GM23338 (cell line): Measurements from ENCODE around the gene HOXC4. TPM values are rescaled to one million over a fixed set of nuclear protein-coding genes. Genes with fewer than 3 reads are reported as not detected.
A peak's percentile ranks its signal among the peaks of the same experiment; 100 is the strongest.

Experiments
- ATAC-seq: fragments of 200-7000 bp; cut with Tn5 transposase; 3 replicates; pipeline ENCODE4 v1.9.1; 2020
- DNase-seq: peaks from one replicate; pipeline ENCODE4 v3.0.0-alpha.2; 2015; ENCODE audit warnings: low spot score
- H2AFZ ChIP-seq: fragments of 200-600 bp; sonication (generic); 2 replicates; pipeline ENCODE4 v1.8.0; 2016; ENCODE audit warnings: antibody characterized with exemption, mild to moderate bottlenecking, moderate library complexity
- H3F3A ChIP-seq: fragments of 200-600 bp; sonication (generic); replicated peaks from 2 replicates; pipeline ENCODE4 v1.8.0; 2017; ENCODE audit warnings: antibody characterized with exemption, mixed run types, low read depth
- H3K27ac ChIP-seq: fragments of 200-600 bp; sonication (generic); 2 replicates; pipeline ENCODE4 v1.6.1; 2016; ENCODE audit warnings: low read depth
- H3K27me3 ChIP-seq: fragments of 200-600 bp; sonication (generic); 2 replicates; pipeline ENCODE4 v1.8.0; 2016; ENCODE audit warnings: mild to moderate bottlenecking, mixed run types, moderate library complexity; ENCODE audit not compliant: insufficient read depth
- H3K36me3 ChIP-seq: fragments of 200-600 bp; sonication (generic); 2 replicates; pipeline ENCODE4 v1.8.0; 2016; ENCODE audit warnings: mild to moderate bottlenecking; ENCODE audit not compliant: insufficient read depth
- H3K4me1 ChIP-seq: fragments of 200-600 bp; sonication (generic); 2 replicates; pipeline ENCODE4 v1.8.0; 2016; ENCODE audit warnings: mild to moderate bottlenecking, moderate library complexity; ENCODE audit not compliant: insufficient read depth
- H3K4me2 ChIP-seq: fragments of 200-600 bp; sonication (generic); 2 replicates; pipeline ENCODE4 v1.7.1; 2017; ENCODE audit warnings: mixed run types
- H3K4me3 ChIP-seq: fragments of 200-600 bp; sonication (generic); 2 replicates; pipeline ENCODE4 v1.6.1; 2016; ENCODE audit warnings: mixed run types
- H3K79me2 ChIP-seq: fragments of 200-600 bp; sonication (generic); replicated peaks from 2 replicates; pipeline ENCODE4 v1.8.0; 2017; ENCODE audit warnings: mild to moderate bottlenecking; ENCODE audit not compliant: insufficient read depth
- H3K9me2 ChIP-seq: fragments of 200-600 bp; sonication (generic); 2 replicates; pipeline ENCODE4 v1.8.0; 2017; ENCODE audit not compliant: insufficient read depth
- H4K20me1 ChIP-seq: fragments of 200-600 bp; sonication (generic); replicated peaks from 2 replicates; pipeline ENCODE4 v1.8.0; 2017; ENCODE audit warnings: mild to moderate bottlenecking; ENCODE audit not compliant: insufficient read depth
- H3K27ac Mint-ChIP-seq: 2 replicates; pipeline ENCODE4 v1.8.0; 2020; ENCODE audit warnings: inconsistent platforms, mild to moderate bottlenecking, moderate library complexity, mixed read lengths
- H3K27me3 Mint-ChIP-seq: 3 replicates; pipeline ENCODE4 v1.8.0; 2022; ENCODE audit warnings: low read depth, mild to moderate bottlenecking, moderate library complexity, mixed read lengths, inconsistent platforms; ENCODE audit not compliant: insufficient read depth, poor library complexity
- H3K36me3 Mint-ChIP-seq: 3 replicates; pipeline ENCODE4 v1.8.0; 2021; ENCODE audit warnings: low read depth, mild to moderate bottlenecking, inconsistent platforms, moderate library complexity, mixed read lengths
- H3K4me1 Mint-ChIP-seq: 3 replicates; pipeline ENCODE4 v1.8.0; 2020; ENCODE audit warnings: mild to moderate bottlenecking, inconsistent platforms, mixed read lengths
- H3K4me3 Mint-ChIP-seq: 3 replicates; pipeline ENCODE4 v1.8.0; 2021; ENCODE audit warnings: moderate library complexity, mild to moderate bottlenecking, inconsistent platforms, mixed read lengths
- H3K9me3 Mint-ChIP-seq: 3 replicates; pipeline ENCODE4 v1.8.0; 2020; ENCODE audit warnings: moderate library complexity, mild to moderate bottlenecking, inconsistent platforms, mixed read lengths
- EZH2 ChIP-seq: fragments of 200-600 bp; sonication (generic); IDR thresholded peaks from one replicate; pipeline ENCODE4 v1.8.0; 2017; ENCODE audit warnings: antibody characterized with exemption, mild to moderate bottlenecking, low read depth; ENCODE audit not compliant: unreplicated experiment
- EZH2phosphoT487 ChIP-seq: fragments of 200-600 bp; sonication (generic); IDR thresholded peaks from one replicate; pipeline ENCODE4 v1.8.1; 2018; ENCODE audit warnings: antibody characterized with exemption; ENCODE audit not compliant: unreplicated experiment
- NANOG ChIP-seq: IDR thresholded peaks from 2 replicates; pipeline ENCODE4 v1.6.1; 2016; ENCODE audit warnings: antibody characterized with exemption, borderline replicate concordance
- polyA plus RNA-seq: library from polyadenylated mRNA; unstranded; fragments of >200 nt; fragmentation: Nextera tagmentation; extraction: Ambion mirVana; gene quantifications from 2 replicates; pipeline ENCODE4 v1.2.1, GENCODE V29; 2016
- total RNA-seq: library from RNA; depleted of rRNA; stranded (reverse); fragments of >200 nt; shearing (Covaris generic); gene quantifications from 2 replicates; pipeline ENCODE4 v1.2.3, GENCODE V29; 2014
- TF ChIP-seq, protein P1 (sequence below): fragments of 250-450 bp; sonication (Bioruptor Pico); IDR thresholded peaks from 2 replicates; pipeline ENCODE4 v1.5.0; 2020; ENCODE audit warnings: mild to moderate bottlenecking, moderate library complexity

HOXC4 gene
- total and polyA plus RNA-seq, 2 experiments from 2014 or later: not detected

- TF ChIP-seq, protein P1, sequence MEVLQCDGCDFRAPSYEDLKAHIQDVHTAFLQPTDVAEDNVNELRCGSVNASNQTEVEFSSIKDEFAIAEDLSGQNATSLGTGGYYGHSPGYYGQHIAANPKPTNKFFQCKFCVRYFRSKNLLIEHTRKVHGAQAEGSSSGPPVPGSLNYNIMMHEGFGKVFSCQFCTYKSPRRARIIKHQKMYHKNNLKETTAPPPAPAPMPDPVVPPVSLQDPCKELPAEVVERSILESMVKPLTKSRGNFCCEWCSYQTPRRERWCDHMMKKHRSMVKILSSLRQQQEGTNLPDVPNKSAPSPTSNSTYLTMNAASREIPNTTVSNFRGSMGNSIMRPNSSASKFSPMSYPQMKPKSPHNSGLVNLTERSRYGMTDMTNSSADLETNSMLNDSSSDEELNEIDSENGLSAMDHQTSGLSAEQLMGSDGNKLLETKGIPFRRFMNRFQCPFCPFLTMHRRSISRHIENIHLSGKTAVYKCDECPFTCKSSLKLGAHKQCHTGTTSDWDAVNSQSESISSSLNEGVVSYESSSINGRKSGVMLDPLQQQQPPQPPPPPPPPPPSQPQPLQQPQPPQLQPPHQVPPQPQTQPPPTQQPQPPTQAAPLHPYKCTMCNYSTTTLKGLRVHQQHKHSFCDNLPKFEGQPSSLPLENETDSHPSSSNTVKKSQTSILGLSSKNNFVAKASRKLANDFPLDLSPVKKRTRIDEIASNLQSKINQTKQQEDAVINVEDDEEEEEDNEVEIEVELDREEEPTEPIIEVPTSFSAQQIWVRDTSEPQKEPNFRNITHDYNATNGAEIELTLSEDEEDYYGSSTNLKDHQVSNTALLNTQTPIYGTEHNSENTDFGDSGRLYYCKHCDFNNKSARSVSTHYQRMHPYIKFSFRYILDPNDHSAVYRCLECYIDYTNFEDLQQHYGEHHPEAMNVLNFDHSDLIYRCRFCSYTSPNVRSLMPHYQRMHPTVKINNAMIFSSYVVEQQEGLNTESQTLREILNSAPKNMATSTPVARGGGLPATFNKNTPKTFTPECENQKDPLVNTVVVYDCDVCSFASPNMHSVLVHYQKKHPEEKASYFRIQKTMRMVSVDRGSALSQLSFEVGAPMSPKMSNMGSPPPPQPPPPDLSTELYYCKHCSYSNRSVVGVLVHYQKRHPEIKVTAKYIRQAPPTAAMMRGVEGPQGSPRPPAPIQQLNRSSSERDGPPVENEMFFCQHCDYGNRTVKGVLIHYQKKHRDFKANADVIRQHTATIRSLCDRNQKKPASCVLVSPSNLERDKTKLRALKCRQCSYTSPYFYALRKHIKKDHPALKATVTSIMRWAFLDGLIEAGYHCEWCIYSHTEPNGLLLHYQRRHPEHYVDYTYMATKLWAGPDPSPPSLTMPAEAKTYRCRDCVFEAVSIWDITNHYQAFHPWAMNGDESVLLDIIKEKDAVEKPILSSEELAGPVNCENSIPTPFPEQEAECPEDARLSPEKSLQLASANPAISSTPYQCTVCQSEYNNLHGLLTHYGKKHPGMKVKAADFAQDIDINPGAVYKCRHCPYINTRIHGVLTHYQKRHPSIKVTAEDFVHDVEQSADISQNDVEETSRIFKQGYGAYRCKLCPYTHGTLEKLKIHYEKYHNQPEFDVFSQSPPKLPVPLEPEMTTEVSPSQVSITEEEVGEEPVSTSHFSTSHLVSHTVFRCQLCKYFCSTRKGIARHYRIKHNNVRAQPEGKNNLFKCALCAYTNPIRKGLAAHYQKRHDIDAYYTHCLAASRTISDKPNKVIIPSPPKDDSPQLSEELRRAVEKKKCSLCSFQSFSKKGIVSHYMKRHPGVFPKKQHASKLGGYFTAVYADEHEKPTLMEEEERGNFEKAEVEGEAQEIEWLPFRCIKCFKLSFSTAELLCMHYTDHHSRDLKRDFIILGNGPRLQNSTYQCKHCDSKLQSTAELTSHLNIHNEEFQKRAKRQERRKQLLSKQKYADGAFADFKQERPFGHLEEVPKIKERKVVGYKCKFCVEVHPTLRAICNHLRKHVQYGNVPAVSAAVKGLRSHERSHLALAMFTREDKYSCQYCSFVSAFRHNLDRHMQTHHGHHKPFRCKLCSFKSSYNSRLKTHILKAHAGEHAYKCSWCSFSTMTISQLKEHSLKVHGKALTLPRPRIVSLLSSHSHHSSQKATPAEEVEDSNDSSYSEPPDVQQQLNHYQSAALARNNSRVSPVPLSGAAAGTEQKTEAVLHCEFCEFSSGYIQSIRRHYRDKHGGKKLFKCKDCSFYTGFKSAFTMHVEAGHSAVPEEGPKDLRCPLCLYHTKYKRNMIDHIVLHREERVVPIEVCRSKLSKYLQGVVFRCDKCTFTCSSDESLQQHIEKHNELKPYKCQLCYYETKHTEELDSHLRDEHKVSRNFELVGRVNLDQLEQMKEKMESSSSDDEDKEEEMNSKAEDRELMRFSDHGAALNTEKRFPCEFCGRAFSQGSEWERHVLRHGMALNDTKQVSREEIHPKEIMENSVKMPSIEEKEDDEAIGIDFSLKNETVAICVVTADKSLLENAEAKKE (CRISPR knock-in tag): no peak
Observed at GRCh38 chr12:54004841-54005530, 48.6 kb upstream of the HOXC4 start (continued).

GRCh38 chr12:54005531-54005852 lies 48.1 kb upstream of the HOXC4 start:
- Histone ChIP-seq H3K4me2 (0 out of 2 replicates have a peak overlapping the region, but pooled peaks have one; percentile 26), H3K79me2 (no peaks in the 10 kb centered on the region), H3K4me1 (peaks cover 10% of the 10 kb centered on the region; the same call in 1 of the 2 replicates), H3K27me3 (peaks cover 100% of the 10 kb centered on the region), H2AFZ (no peak overlapping the region), H3F3A (peaks cover 34% of the 10 kb centered on the region), H3K36me3 (no peaks in the 10 kb centered on the region), H3K27ac (no peak overlapping the region), H4K20me1 (peaks cover 33% of the 10 kb centered on the region), H3K9me2 (no peaks in the 10 kb centered on the region), H3K4me3 (no peak overlapping the region)
- H3K9me3 Mint-ChIP-seq: no peaks in the 10 kb centered on the region; the same call in 1 of the 3 replicates
- H3K4me3 Mint-ChIP-seq: peak overlapping the region; percentile 15; the same call in 1 of the 3 replicates
- H3K36me3 Mint-ChIP-seq: no peaks in the 10 kb centered on the region
- H3K27me3 Mint-ChIP-seq: peaks cover 99% of the 10 kb centered on the region
- no peak for DNase-seq
- TF ChIP-seq EZH2phosphoT487 (no peak), EZH2 (peak; percentile 12), NANOG (no peak)
- peaks cover 19% of the 10 kb centered on the region for H3K4me1 Mint-ChIP-seq
- ATAC-seq: no peak
- H3K27ac Mint-ChIP-seq: no peak overlapping the region
